Effector memory CD8-positive, alpha-beta T cell (primary cell): ENCODE measurements around the gene DNMBP.
"Not testable (repeated sequence)": the region's sequence is repeated elsewhere in the genome, so short reads cannot be mapped to it uniquely, and the experiment has no call there.

ENCODE experiments used
- ATAC-seq: fragments of 150-1000 bp; cut with Tn5 transposase; replicated peaks from 2 replicates; pipeline ENCODE4 v1.10.0; 2021; ENCODE audit warnings: mild to moderate bottlenecking, moderate library complexity
- DNase-seq, 3 experiments: peaks; one replicate each; pipeline ENCODE4 v3.0.0; 2021
- H3K27ac Mint-ChIP-seq, 2 donors: one replicate each; pipeline ENCODE4 v1.8.0; 2022; ENCODE audit warnings: mild to moderate bottlenecking in 2 of 2, mixed read lengths in 2 of 2, moderate library complexity in 2 of 2
- H3K27me3 Mint-ChIP-seq, 2 donors: one replicate each; pipeline ENCODE4 v1.8.0; 2022; ENCODE audit warnings: mixed read lengths in 2 of 2
- H3K36me3 Mint-ChIP-seq: one replicate; pipeline ENCODE4 v1.8.0; 2022; ENCODE audit warnings: mild to moderate bottlenecking, moderate library complexity, mixed read lengths; ENCODE audit not compliant: insufficient read depth
- H3K4me1 Mint-ChIP-seq, 2 donors: one replicate each; pipeline ENCODE4 v1.8.0; 2022; ENCODE audit warnings: low read depth in 2 of 2, mixed read lengths in 2 of 2
- H3K4me3 Mint-ChIP-seq, 2 donors: one replicate each; pipeline ENCODE4 v1.8.0; 2022; ENCODE audit warnings: mild to moderate bottlenecking in 2 of 2, mixed read lengths in 2 of 2, moderate library complexity in 2 of 2
- H3K9me3 Mint-ChIP-seq, 2 donors: one replicate each; pipeline ENCODE4 v1.8.0; 2022; ENCODE audit warnings: mixed read lengths in 2 of 2

DNMBP gene

GRCh38 chr10:100027416-100027815 is 17.7 kb upstream of the DNMBP start:
- DNase-seq (no peak), ATAC-seq (no peak)
- H3K4me1 Mint-ChIP-seq: no peaks in the 10 kb centered on the region
- no peak overlapping the region for H3K27ac Mint-ChIP-seq
- no peaks in the 10 kb centered on the region for H3K9me3 Mint-ChIP-seq
- peaks cover 0 to 8% of the 10 kb centered on the region in 2 donors for H3K27me3 Mint-ChIP-seq
- no peaks in the 10 kb centered on the region for H3K36me3 Mint-ChIP-seq
- H3K4me3 Mint-ChIP-seq: no peak overlapping the region

GRCh38 chr10:100025576-100025975 is 15.8 kb upstream of the DNMBP start:
- H3K4me3 Mint-ChIP-seq: no peak overlapping the region

GRCh38 chr10:100024748-100025147 is 15.0 kb upstream of the DNMBP start:
- Mint-ChIP-seq H3K36me3 (no peaks in the 10 kb centered on the region), H3K9me3 (no peaks in the 10 kb centered on the region), H3K4me1 (peaks cover 6 to 7% of the 10 kb centered on the region in 2 donors), H3K4me3 (no peak overlapping the region), H3K27me3 (peaks cover 0 to 8% of the 10 kb centered on the region in 2 donors), H3K27ac (no peak overlapping the region)
- ATAC-seq (no peak), DNase-seq (no peak)

More at GRCh38 chr10:100025576-100025975, 15.8 kb upstream of the DNMBP start:
- Mint-ChIP-seq H3K27ac (no peak overlapping the region), H3K9me3 (no peaks in the 10 kb centered on the region), H3K36me3 (no peaks in the 10 kb centered on the region), H3K27me3 (peaks cover 0 to 8% of the 10 kb centered on the region in 2 donors), H3K4me1 (peaks cover 0 to under 1% of the 10 kb centered on the region in 2 donors)
- DNase-seq (no peak), ATAC-seq (no peak)

DNA sequence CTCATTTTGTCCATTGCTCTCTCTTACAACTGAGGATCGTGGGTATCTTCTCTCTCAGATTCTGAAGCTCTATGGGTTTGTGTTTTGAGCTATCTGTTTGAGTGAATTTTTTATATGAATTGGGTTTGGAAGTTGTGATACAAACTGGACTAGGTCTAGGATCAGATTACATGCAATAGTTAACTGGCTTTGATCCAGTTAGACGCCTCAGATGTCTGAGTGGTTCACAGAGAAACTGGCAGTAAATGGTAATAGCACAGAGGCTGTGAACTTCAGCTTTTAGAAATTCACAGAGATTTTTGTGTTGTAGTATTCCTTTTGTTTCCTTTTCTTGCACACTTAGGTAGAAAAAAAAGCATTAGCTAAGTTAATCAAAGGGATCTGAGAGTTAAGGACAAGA is 12.7 kb upstream of the DNMBP start:
- Mint-ChIP-seq H3K36me3 (no peaks in the 10 kb centered on the region), H3K4me3 (no peak overlapping the region), H3K27me3 (no peaks in the 10 kb centered on the region), H3K4me1 (peaks cover 6 to 7% of the 10 kb centered on the region in 2 donors), H3K27ac (no peak overlapping the region), H3K9me3 (no peaks in the 10 kb centered on the region)
- DNase-seq (no peak), ATAC-seq (no peak)

GRCh38 chr10:100021322-100021721 is 11.6 kb upstream of the DNMBP start:
- ATAC-seq (no peak), DNase-seq (no peak)
- no peaks in the 10 kb centered on the region for H3K36me3 Mint-ChIP-seq
- H3K4me3 Mint-ChIP-seq: no peak overlapping the region
- H3K27me3 Mint-ChIP-seq: no peaks in the 10 kb centered on the region
- no peak overlapping the region for H3K27ac Mint-ChIP-seq
- peaks cover 6 to 7% of the 10 kb centered on the region in 2 donors for H3K4me1 Mint-ChIP-seq
- H3K9me3 Mint-ChIP-seq: no peaks in the 10 kb centered on the region

GRCh38 chr10:100020886-100021253 is 11.1 kb upstream of the DNMBP start:
- Mint-ChIP-seq H3K9me3 (no peaks in the 10 kb centered on the region), H3K36me3 (no peaks in the 10 kb centered on the region), H3K27me3 (no peaks in the 10 kb centered on the region), H3K4me1 (peaks cover 6 to 7% of the 10 kb centered on the region in 2 donors), H3K27ac (peak overlapping the region in 1 of 2 donors; percentile 2), H3K4me3 (no peak overlapping the region)
- DNase-seq (no peak), ATAC-seq (no peak)

DNA sequence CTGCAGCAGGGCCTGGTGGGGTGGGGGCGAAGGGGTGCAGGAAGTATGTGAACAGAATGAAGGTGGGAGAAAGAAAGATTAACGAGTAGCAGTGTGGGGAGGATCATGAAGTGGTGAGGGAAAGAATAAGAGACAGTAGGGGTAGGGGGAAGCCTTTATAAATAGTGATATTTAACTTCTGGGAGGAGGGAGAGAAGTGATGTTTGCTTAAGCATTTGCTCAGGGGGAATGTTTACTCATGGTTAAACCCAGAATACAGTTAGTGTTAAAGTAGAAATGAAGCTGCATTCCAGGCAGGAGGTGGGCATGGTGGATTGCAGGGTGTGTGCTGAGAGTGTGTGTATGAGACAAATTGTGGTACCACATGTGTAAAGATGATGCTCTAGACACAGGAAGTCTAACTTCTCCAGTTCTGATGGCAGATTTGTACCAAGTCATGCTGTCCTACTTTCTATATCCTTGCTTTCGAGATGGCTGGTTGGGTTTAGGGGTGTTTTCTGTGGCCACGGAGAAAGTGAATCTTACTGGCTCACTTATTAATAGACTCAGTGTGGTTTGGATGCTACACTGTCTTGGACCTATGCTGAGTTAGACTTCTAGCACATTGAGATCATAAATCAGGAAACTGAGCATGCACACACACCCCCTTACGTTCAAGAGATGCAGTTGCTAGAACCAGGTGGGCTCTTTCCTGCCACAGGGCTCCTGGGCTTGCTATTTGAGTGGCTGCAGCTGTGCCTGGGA is 10.6 kb upstream of the DNMBP start:
- Mint-ChIP-seq H3K36me3 (no peaks in the 10 kb centered on the region), H3K4me3 (no peak overlapping the region), H3K4me1 (peaks cover 6 to 7% of the 10 kb centered on the region in 2 donors), H3K9me3 (no peaks in the 10 kb centered on the region), H3K27ac (peak overlapping the region; percentile 2 to 5), H3K27me3 (no peaks in the 10 kb centered on the region)
- peak in 1 of 3 experiments; percentile 3 for DNase-seq
- peak; percentile 85 for ATAC-seq

GRCh38 chr10:100019787-100020141 is 10.0 kb upstream of the DNMBP start:
- H3K36me3 Mint-ChIP-seq: no peaks in the 10 kb centered on the region
- no peaks in the 10 kb centered on the region for H3K9me3 Mint-ChIP-seq
- no peak overlapping the region for H3K4me3 Mint-ChIP-seq
- peak overlapping the region; percentile 2 to 5 for H3K27ac Mint-ChIP-seq
- DNase-seq (no peak), ATAC-seq (no peak)
- no peaks in the 10 kb centered on the region for H3K27me3 Mint-ChIP-seq
- peaks cover 6 to 7% of the 10 kb centered on the region in 2 donors for H3K4me1 Mint-ChIP-seq

GRCh38 chr10:100014071-100014762 is 4.5 kb upstream of the DNMBP start:
- Mint-ChIP-seq H3K27me3 (no peaks in the 10 kb centered on the region), H3K4me1 (peaks cover 10% of the 10 kb centered on the region in 2 donors), H3K27ac (peak overlapping the region in 1 of 2 donors; percentile 49), H3K4me3 (no peak overlapping the region), H3K9me3 (no peaks in the 10 kb centered on the region), H3K36me3 (peaks cover 4% of the 10 kb centered on the region)
- no peak for ATAC-seq
- DNase-seq: no peak

GRCh38 chr10:100013621-100014020 is 3.9 kb upstream of the DNMBP start:
- Mint-ChIP-seq H3K4me3 (no peak overlapping the region), H3K27me3 (no peaks in the 10 kb centered on the region), H3K27ac (peak overlapping the region in 1 of 2 donors; percentile 49), H3K9me3 (no peaks in the 10 kb centered on the region), H3K4me1 (peaks cover 14 to 15% of the 10 kb centered on the region in 2 donors), H3K36me3 (peaks cover 7% of the 10 kb centered on the region)
- ATAC-seq (no peak), DNase-seq (no peak)

GRCh38 chr10:100011906-100012305 is 2.2 kb upstream of the DNMBP start:
- not testable (repeated sequence) for H3K27me3 Mint-ChIP-seq, H3K36me3 Mint-ChIP-seq, DNase-seq, H3K27ac Mint-ChIP-seq, H3K4me3 Mint-ChIP-seq, H3K9me3 Mint-ChIP-seq, ATAC-seq
- H3K4me1 Mint-ChIP-seq: peaks cover 25 to 26% of the 10 kb centered on the region in 2 donors

GRCh38 chr10:100009283-100009792 is 409 bp downstream of the DNMBP start:
- H3K27me3 Mint-ChIP-seq: no peaks in the 10 kb centered on the region
- peak; percentile 71 for ATAC-seq
- peak overlapping the region; percentile 89 to 91 for H3K4me3 Mint-ChIP-seq
- peaks cover 7% of the 10 kb centered on the region for H3K36me3 Mint-ChIP-seq
- peak in 1 of 3 experiments; percentile 1 for DNase-seq
- peak overlapping the region; percentile 62 to 65 for H3K27ac Mint-ChIP-seq
- peaks cover 32 to 33% of the 10 kb centered on the region in 2 donors for H3K4me1 Mint-ChIP-seq
- H3K9me3 Mint-ChIP-seq: no peaks in the 10 kb centered on the region

DNA sequence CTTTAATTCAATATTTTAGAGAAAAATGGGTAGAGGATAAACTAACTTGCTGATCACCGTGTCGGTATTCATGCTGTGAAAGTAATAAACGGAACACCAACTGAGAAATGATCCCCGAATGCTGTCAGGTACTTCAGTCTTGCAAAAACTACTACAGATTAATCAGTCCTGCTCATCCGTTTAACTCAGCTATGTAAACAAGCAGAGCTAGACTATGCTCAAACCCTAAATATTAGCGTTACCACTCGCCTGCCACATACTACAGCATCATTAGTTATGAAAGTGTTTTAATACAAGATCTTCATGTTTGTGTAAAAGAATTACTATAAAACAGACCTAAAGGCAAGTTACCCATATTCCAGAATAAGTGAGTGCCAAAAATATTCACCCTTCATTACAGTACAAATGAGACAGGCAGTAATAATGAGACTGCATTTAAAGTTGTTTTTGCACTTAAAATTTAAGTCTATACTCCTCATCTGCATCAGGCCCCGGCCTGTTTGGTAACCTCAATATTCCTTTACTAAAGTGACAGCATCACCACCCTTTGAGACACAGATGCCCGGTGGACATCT is 952 bp downstream of the DNMBP start:
- H3K36me3 Mint-ChIP-seq: peaks cover 7% of the 10 kb centered on the region
- DNase-seq (no peak), ATAC-seq (no peak)
- H3K4me3 Mint-ChIP-seq: peak overlapping the region; percentile 89 to 91
- no peaks in the 10 kb centered on the region for H3K27me3 Mint-ChIP-seq
- peak overlapping the region; percentile 62 to 65 for H3K27ac Mint-ChIP-seq
- peaks cover 30 to 32% of the 10 kb centered on the region in 2 donors for H3K4me1 Mint-ChIP-seq
- no peaks in the 10 kb centered on the region for H3K9me3 Mint-ChIP-seq
